Mucosa of descending colon (tissue), 3 donors: Measurements from ENCODE around the gene ATG13. TPM values are rescaled to one million over a fixed set of nuclear protein-coding genes. Genes with fewer than 3 reads are reported as not detected.

Experiments
- ATAC-seq: fragments of 200-7000 bp; cut with Tn5 transposase; one replicate; pipeline ENCODE4 v1.9.1; 2020; ENCODE audit warnings: mild to moderate bottlenecking, moderate library complexity
- DNase-seq, 3 donors: peaks; one replicate each; pipeline ENCODE4 v3.0.0-alpha.2; 2020
- H3K36me3 ChIP-seq: fragments of 200-600 bp; one replicate; pipeline ENCODE4 v1.8.0; 2021; ENCODE audit warnings: low read depth, mild to moderate bottlenecking
- H3K4me1 ChIP-seq: fragments of 200-600 bp; one replicate; pipeline ENCODE4 v1.8.0; 2021; ENCODE audit warnings: low read depth, mild to moderate bottlenecking
- H3K4me3 ChIP-seq: fragments of 200-600 bp; one replicate; pipeline ENCODE4 v1.8.0; 2021; ENCODE audit warnings: mild to moderate bottlenecking
- H3K9me3 ChIP-seq: fragments of 200-600 bp; one replicate; pipeline ENCODE4 v1.8.0; 2021; ENCODE audit warnings: mild to moderate bottlenecking
- CTCF ChIP-seq: fragments of 200-600 bp; IDR thresholded peaks from one replicate; pipeline ENCODE4 v1.8.0; 2022; ENCODE audit warnings: antibody characterized with exemption, mild to moderate bottlenecking
- intact Hi-C, 2 donors: fragments of 100-400 bp; cut with DNase I in 1 of 2; cut with micrococcal nuclease in 1 of 2; formaldehyde crosslinking; loops; one replicate each; pipeline versions ENCODE4 v1.11.0 to v1.11.1; 2022; cut with DNase I, micrococcal nuclease
- total RNA-seq, 3 donors: library from RNA; stranded (reverse); fragmentation: NEBNext Ultra II Directional in 2 of 3; extraction: Animal tissue kit (Norgen Biotek cat#: 25700) in 2 of 3; gene quantifications; one replicate each; pipeline versions ENCODE4 v1.2.1 to v1.2.4, GENCODE V29; 2021 to 2023
- donor health status: DM: no; HTN: no; CAD: no; lungs with moderate emphysema.
- donor health status: DM: no; HTN: no; CAD: no.
- donor health status: DM: no; HTN: yes; CAD: no.

ATG13 gene
- total RNA-seq, 3 donors from 2014 or later, result 61.6 to 81.4 (median 62.3) TPM

GRCh38 chr11:46633291-46634217 is 16.2 kb downstream of the ATG13 start:
- no peak for DNase-seq
- no peak for TF ChIP-seq CTCF
- no peak overlapping the region for H3K4me3 ChIP-seq
- H3K4me1 ChIP-seq, result no peaks in the 10 kb centered on the region
- intact Hi-C loops, result no loop called here
- H3K9me3 ChIP-seq, result no peaks in the 10 kb centered on the region
- no peak for ATAC-seq
- H3K36me3 ChIP-seq, result no peaks in the 10 kb centered on the region

- intact Hi-C loops, result no loop called here
- H3K4me1 ChIP-seq, result no peaks in the 10 kb centered on the region
- no peak overlapping the region for H3K4me3 ChIP-seq
- DNase-seq, result no peak
- no peak for TF ChIP-seq CTCF
- no peaks in the 10 kb centered on the region for H3K9me3 ChIP-seq
- H3K36me3 ChIP-seq, result no peaks in the 10 kb centered on the region
- ATAC-seq, result no peak
Measured at GRCh38 chr11:46635557-46636139, 18.3 kb downstream of the ATG13 start.

- no peaks in the 10 kb centered on the region for H3K36me3 ChIP-seq
- DNase-seq (no peak), ATAC-seq (no peak)
- H3K4me1 ChIP-seq, result no peaks in the 10 kb centered on the region
- intact Hi-C loops, result no loop called here
- TF ChIP-seq CTCF, result no peak
- no peak overlapping the region for H3K4me3 ChIP-seq
- no peaks in the 10 kb centered on the region for H3K9me3 ChIP-seq
Measured at GRCh38 chr11:46637546-46637945, 20.2 kb downstream of the ATG13 start.

- no peaks in the 10 kb centered on the region for H3K36me3 ChIP-seq
- intact Hi-C loops, result no loop called here
- DNase-seq (no peak), ATAC-seq (no peak)
- H3K4me1 ChIP-seq, result no peaks in the 10 kb centered on the region
- no peak for TF ChIP-seq CTCF
- H3K9me3 ChIP-seq, result no peaks in the 10 kb centered on the region
- no peak overlapping the region for H3K4me3 ChIP-seq
Measured at GRCh38 chr11:46639197-46639839, 22.0 kb downstream of the ATG13 start.

- Histone ChIP-seq H3K36me3 (no peaks in the 10 kb centered on the region), H3K9me3 (no peaks in the 10 kb centered on the region), H3K4me1 (no peaks in the 10 kb centered on the region), H3K4me3 (no peak overlapping the region)
- no peak for DNase-seq
- intact Hi-C loops, result no loop called here
- ATAC-seq, result no peak
- no peak for TF ChIP-seq CTCF
Measured at GRCh38 chr11:46640036-46640788, 22.9 kb downstream of the ATG13 start.
